K562 (cell line): ENCODE data around the gene ZNF77. TPM values are rescaled to one million over a fixed set of nuclear protein-coding genes. Genes with fewer than 3 reads are reported as not detected.

Experiments used
- ATF7 ChIP-seq: fragments of 450-650 bp; IDR thresholded peaks from 2 replicates; pipeline ENCODE4 v1.7.1; 2014; ENCODE audit warnings: mild to moderate bottlenecking, moderate library complexity
- BRF1 ChIP-seq: IDR thresholded peaks from 3 replicates; pipeline ENCODE4 v1.6.1; 2011; ENCODE audit warnings: borderline replicate concordance, mild to moderate bottlenecking; ENCODE audit not compliant: insufficient read length; ENCODE audit errors: extremely low read depth
- ESRRA ChIP-seq: fragments of 450-650 bp; IDR thresholded peaks from 2 replicates; pipeline ENCODE4 v1.6.1; 2014; ENCODE audit warnings: low read depth, mild to moderate bottlenecking, moderate library complexity, borderline replicate concordance
- FOXK2 ChIP-seq, 2 experiments: fragments of 450-650 bp; IDR thresholded peaks in 1 of 2; conservative IDR thresholded peaks in 1 of 2; 2 replicates each; pipeline ENCODE4 v1.6.1; 2016; ENCODE audit warnings: low read depth in 2 of 2, mild to moderate bottlenecking in 1 of 2
- HDAC1 ChIP-seq, 2 experiments: fragments of 450-650 bp; IDR thresholded peaks; 2 replicates each; pipeline ENCODE4 v1.6.1; 2016 to 2017; ENCODE audit warnings: inconsistent platforms in 1 of 2, mild to moderate bottlenecking in 1 of 2, moderate library complexity in 1 of 2
- HSF4 ChIP-seq: fragments of 250-450 bp; sonication (Bioruptor Pico); IDR thresholded peaks from 2 replicates; pipeline ENCODE4 v2.1.2; 2022; ENCODE audit warnings: mild to moderate bottlenecking, moderate library complexity, borderline replicate concordance
- KDM1A ChIP-seq, 2 experiments: fragments of 450-650 bp; IDR thresholded peaks; 2 replicates each; pipeline ENCODE4 v1.6.1; 2016; ENCODE audit warnings: mild to moderate bottlenecking in 2 of 2
- MAZ ChIP-seq, 2 experiments: fragments of 450-650 bp in 1 of 2; sonication (generic) in 1 of 2; formaldehyde crosslinking; IDR thresholded peaks in 1 of 2; conservative IDR thresholded peaks in 1 of 2; 2 replicates each; pipeline versions ENCODE4 v1.4.0 to v1.5.0; 2020; ENCODE audit warnings: mild to moderate bottlenecking in 1 of 2, missing genetic modification reagents in 1 of 2
- NCOA6 ChIP-seq: fragments of 450-650 bp; IDR thresholded peaks from 2 replicates; pipeline ENCODE4 v1.6.1; 2017; ENCODE audit warnings: mild to moderate bottlenecking
- SP1 ChIP-seq: sonication (generic); formaldehyde crosslinking; IDR thresholded peaks from 2 replicates; pipeline ENCODE4 v1.8.1; 2022; ENCODE audit warnings: mild to moderate bottlenecking, missing genetic modification reagents
- TFAP4 ChIP-seq: sonication (generic); formaldehyde crosslinking; IDR thresholded peaks from 2 replicates; pipeline ENCODE4 v1.8.0; 2022; ENCODE audit warnings: missing genetic modification reagents, mild to moderate bottlenecking, moderate library complexity, borderline replicate concordance
- TOE1 ChIP-seq, 2 experiments: fragments of 450-650 bp in 1 of 2; sonication (generic) in 1 of 2; formaldehyde crosslinking in 1 of 2; IDR thresholded peaks; 2 replicates each; pipeline versions ENCODE4 v1.7.1 to v1.8.0; 2016 to 2022; ENCODE audit warnings: borderline replicate concordance in 2 of 2, mild to moderate bottlenecking in 2 of 2, antibody characterized with exemption in 1 of 2, inconsistent platforms in 1 of 2, low read depth in 1 of 2, missing genetic modification reagents in 1 of 2, moderate library complexity in 1 of 2
- TRIM24 ChIP-seq, 2 experiments: fragments of 450-650 bp; IDR thresholded peaks; 2 replicates each; pipeline ENCODE4 v1.6.1; 2016
- ZBTB33 ChIP-seq: sonication (generic); formaldehyde crosslinking; IDR thresholded peaks from 2 replicates; pipeline ENCODE4 v1.8.1; 2023; ENCODE audit warnings: mild to moderate bottlenecking, missing genetic modification reagents
- ZFPM2 ChIP-seq: fragments of 250-450 bp; sonication (Bioruptor Pico); IDR thresholded peaks from 2 replicates; pipeline ENCODE4 v1.5.1; 2022; ENCODE audit warnings: mild to moderate bottlenecking
- ZNF766 ChIP-seq: fragments of 200-800 bp; sonication (Bioruptor generic); conservative IDR thresholded peaks from 2 replicates; pipeline ENCODE4 v1.6.1; 2016; ENCODE audit warnings: missing genetic modification characterization, missing compliant biosample characterization
- polyA plus RNA-seq, 8 experiments: library from polyadenylated mRNA; depleted of rRNA in 4 of 8; stranded (reverse) in 5 of 8; unstranded in 3 of 8; fragments of >200 nt; fragmentation: Nextera tagmentation in 2 of 8; fragmentation: Illumina TruSeq in 1 of 8; extraction: Ambion mirVana in 2 of 8; extraction: Trizol in 1 of 8; gene quantifications; 2 replicates each; pipeline versions ENCODE4 v1.2.1 to v1.2.3, GENCODE V29; 2011 to 2014; ENCODE audit warnings: inconsistent platforms in 1 of 8, missing spikeins in 1 of 8
- total RNA-seq, 7 experiments: library from RNA; depleted of rRNA in 6 of 7; stranded (reverse); fragments of >200 nt in 6 of 7; fragmentation: Illumina TruSeq in 2 of 7; extraction: Trizol in 2 of 7; gene quantifications; 2 replicates each; pipeline versions ENCODE4 v1.2.1 to v1.2.3, GENCODE V29; 2011 to 2021; ENCODE audit warnings: low replicate concordance in 1 of 7

ZNF77 gene
- total and polyA plus RNA-seq, 9 of the 15 experiments (the other 6 are each of a cell fraction or from before 2014, with no cell fraction given), result 4.3 to 14.5 (median 7.7) TPM

DNA sequence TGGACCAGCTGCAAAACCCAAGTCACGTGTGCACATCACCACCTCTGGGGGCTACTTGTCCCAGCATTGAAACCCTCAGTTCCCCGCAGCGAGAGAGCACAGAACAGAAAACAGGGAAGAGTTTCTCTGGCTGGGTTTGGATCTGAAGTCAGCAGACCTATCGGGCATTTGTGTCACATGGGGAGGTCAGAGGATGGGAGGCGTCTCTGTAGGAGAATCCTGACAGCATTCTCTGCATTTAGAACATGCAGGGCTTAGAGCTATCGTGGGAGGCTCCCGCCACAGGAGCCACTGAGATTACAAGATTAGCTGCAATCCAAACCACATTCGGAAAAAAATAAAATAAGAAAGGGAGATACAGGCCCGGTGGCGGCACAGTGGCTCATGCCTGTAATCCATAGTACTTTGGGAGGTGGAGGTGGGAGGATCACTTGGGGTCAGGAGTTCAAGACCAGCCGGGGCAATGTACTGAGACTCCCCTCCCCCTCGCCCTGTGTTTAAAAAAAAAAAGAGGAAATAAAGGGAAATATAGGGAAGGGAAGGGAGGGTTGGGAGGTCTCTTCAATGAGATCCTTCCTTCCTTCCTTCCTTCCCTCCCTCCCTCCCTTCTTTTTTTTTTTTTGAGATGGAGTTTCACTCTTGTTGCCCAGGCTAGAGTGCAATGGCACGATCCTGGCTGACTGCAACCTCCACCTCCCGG lies 29.7 kb upstream of the ZNF77 start (continued):
- peak in 1 of 2 experiments; percentile 98; a peak in 2 of 4 replicates for TF ChIP-seq HDAC1 (IDR thresholded peaks at IDR 0.05)
- no peak; the same call in 1 of the 2 replicates for TF ChIP-seq ZBTB33 (CRISPR knock-in tag)
- TF ChIP-seq HSF4 (CRISPR knock-in tag), result no peak
- TF ChIP-seq KDM1A (IDR thresholded peaks at IDR 0.05), result peak; percentile 99
- TF ChIP-seq TFAP4 (CRISPR knock-in tag), result peak; percentile 65
- 0 out of 4 replicates have a peak, but pooled peaks of 1 of the 2 experiments have one; percentile 32 for TF ChIP-seq FOXK2 (conservative IDR thresholded peaks at IDR 0.05 in 1 of 2, IDR thresholded peaks at IDR 0.05 in 1 of 2; ENCODE audit: low read depth in 2 of 2)
- no peak for TF ChIP-seq ZFPM2 (CRISPR knock-in tag)
- peak; percentile 73; the same call in 1 of the 2 replicates for TF ChIP-seq ZNF766 (CRISPR knock-in tag)
- no peak for TF ChIP-seq BRF1
- TF ChIP-seq NCOA6, result no peak
- peak; percentile 91; the same call in 1 of the 2 replicates for TF ChIP-seq ESRRA
- peak; percentile 70 for TF ChIP-seq ATF7
- peak; percentile 56; the same call in 1 of the 2 replicates for TF ChIP-seq TOE1 (IDR thresholded peaks at IDR 0.05; ENCODE audit: borderline replicate concordance)
- no peak for TF ChIP-seq TOE1 (CRISPR knock-in tag; IDR thresholded peaks at IDR 0.05; ENCODE audit: borderline replicate concordance, low read depth)
- TF ChIP-seq TRIM24 (IDR thresholded peaks at IDR 0.05), result 0 out of 4 replicates have a peak, but pooled peaks of 1 of the 2 experiments have one; percentile 30
- peak; percentile 60; the same call in 1 of the 2 replicates for TF ChIP-seq SP1 (CRISPR knock-in tag)
- peak in 1 of 2 experiments; percentile 32; a peak in 1 of 4 replicates for TF ChIP-seq MAZ (CRISPR knock-in tag; conservative IDR thresholded peaks at IDR 0.05 in 1 of 2, IDR thresholded peaks at IDR 0.05 in 1 of 2)
